Activated CD8-positive, alpha-beta memory T cell treated with anti-CD3 and anti-CD28 coated beads for 1 hour (primary cell): ENCODE data around the gene HEPACAM.

Source experiments
- DNase-seq, 2 donors: peaks; one replicate each; pipeline ENCODE4 v3.0.0-alpha.2; 2020; ENCODE audit warnings: low read depth in 1 of 2; ENCODE audit errors: extremely low read depth in 1 of 2

Gene HEPACAM

DNA sequence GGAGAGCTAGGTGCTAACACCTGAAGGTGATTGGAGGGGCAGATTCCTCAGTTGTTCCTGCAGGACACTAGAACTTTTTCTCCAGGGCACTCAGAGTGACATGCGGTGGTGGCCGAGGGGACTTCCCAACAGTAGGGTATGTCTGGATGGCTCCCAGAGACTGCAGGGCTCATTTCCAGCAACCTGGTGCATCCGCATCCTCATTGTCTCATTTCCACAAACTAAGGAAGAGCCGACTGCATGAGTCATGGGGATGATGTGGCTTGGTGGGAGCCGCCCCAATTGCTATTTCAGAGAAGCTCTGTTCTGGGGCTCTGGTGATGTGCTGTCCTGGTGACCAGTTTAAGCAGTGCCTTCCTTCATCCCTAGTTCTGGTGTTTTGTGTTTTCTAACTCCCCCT, 35.4 kb downstream of the HEPACAM start:
- no peak for DNase-seq

DNA sequence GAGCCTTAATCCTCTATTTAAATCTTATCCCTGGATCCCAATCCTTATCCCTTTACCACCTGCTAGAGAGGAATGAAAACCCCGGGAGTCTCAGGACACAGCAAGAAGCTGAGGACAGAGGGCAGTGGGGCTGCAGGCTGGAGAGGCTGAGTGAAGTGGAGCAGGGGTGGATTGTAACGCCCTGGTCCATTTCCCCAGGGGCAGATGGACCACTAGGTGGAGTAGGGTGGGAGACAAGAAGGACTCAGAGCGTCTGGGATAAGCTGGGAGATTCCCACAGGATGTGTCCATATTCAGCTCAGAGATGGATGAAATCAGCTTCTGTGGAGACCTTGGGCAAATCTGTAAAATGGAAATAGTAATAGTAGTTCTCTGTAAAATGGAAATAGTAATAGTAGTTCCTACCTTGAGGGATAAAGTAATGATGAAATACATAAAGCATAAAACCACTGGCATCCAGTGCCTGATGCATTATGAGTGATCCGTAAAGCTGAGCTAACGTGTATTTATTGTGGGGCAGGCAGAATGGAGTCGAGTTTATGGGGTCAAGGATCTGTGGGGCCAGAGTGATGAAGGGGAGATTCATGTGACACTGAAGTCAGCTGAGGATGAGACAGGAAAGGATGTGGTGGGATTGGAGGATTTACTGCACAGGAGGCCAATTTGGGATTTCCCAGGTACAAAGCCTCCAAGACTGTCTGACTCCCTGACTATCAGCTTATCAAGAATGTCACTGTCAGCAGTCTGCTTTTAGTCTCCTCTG, 36.3 kb downstream of the HEPACAM start:
- no peak for DNase-seq

- DNase-seq = no peak
Measured at GRCh38 chr11:124898711-124899110, 37.1 kb downstream of the HEPACAM start.

DNA sequence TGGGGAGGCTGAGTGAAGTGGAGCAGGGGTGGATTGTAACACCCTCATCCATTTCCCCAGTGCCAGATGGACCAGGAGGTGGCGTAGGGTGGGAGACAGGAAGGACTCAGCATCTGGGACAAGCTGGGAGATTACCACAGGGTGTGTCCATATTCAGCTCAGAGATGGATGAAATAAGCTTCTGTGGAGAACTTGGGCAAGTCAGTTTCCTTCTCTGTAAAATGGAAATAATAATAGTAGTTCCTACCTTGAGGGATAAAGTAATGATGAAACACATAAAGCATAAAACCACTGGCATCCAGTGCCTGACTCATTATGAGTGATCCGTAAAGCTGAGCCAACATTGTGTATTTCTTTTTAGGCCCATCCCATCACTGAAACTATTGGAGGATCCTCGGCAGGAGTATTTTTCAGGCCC, 37.6 kb downstream of the HEPACAM start:
- no peak for DNase-seq

GRCh38 chr11:124897674-124898262, 38.1 kb downstream of the HEPACAM start, which contains the start of gene ROBO4:
ROBO4 (minus strand) TSS chr11:124897865; CDS start chr11:124897795, 70 bp downstream.
- no peak for DNase-seq

DNA sequence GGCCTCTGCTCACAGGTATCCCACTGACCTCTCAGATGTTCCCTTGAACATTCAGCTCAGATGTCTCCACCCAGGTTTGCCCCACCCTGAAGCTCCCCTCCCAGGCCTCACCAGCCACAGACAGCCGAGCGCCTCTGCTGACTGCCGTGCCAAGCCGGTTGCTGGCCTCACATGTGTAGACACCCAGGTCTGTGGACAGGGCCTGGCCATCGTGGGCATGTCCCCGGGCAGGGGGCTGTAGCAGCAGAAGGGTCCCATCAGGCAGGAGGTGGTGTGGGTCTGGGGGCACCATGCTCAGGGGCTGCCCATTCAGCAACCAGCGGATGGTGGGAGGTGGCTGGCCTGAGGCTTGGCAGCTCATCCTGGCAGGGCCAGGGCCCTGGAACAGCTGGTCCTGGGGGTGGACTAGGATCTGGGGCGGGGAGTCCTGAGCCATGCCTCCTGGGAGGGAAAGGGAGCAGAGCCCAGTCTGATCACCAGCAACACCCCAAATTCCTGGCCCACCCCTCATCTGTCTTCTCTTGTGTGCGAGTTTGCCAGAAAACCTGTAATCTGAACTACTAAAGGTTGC, 38.9 kb downstream of the HEPACAM start:
- DNase-seq = no peak

DNA sequence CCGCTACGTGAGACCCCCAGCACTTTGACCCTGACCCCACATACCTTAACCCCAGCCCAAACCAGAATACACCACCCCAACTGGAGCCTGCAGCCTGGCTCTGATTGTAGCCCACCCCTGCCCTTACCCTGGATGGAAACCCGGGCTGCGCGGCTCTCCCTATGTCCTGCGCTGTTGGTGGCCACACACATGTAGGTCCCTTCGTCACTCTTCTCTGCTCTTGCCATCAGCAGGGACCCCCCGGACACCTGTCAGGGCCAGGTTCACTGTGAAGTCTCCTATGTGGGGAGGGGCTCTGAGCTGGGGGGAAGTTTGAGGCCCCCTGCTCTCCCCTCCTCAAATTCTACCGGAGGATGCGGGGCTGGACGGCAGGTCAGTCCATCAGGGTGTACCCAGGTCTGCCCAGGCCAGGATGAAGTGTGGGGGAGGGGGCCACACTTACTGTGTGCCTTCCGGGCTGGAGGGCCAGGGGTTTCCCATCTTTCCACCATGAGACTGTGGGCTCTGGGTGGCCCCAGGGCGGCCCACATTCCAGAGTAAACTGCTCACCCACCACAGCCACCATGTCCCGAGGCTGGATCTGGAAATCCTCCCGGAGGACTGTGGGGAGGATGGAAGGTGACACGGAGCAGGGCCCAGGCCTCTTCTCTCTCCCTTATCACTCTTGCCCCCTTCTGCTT, 39.6 kb downstream of the HEPACAM start:
- DNase-seq = no peak

DNA sequence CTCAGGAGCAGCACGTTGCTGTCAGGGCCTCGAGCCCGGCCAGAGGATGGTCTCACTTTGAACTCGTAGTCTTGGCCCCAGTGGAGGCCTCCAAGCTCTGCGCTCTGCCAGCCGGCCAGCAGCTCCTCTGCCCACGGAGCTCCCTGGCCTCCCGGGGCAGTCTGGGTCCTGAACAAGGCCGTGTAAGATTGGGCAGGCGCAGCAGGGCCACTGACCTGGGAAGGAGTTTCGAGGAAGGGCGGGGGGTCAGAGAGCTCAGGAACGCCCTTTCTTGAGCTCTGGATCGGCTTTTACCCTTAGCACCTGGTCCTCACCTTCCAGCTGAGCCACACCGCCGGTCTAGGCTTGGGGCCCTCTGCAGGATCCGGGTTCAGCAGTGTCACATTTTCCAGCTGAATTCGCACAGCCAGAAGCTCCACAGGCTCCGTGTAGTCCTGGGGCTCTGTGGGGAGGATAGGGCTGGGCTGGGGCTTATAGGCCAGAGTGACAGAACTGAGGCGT, 40.3 kb downstream of the HEPACAM start:
- DNase-seq = no peak

DNA sequence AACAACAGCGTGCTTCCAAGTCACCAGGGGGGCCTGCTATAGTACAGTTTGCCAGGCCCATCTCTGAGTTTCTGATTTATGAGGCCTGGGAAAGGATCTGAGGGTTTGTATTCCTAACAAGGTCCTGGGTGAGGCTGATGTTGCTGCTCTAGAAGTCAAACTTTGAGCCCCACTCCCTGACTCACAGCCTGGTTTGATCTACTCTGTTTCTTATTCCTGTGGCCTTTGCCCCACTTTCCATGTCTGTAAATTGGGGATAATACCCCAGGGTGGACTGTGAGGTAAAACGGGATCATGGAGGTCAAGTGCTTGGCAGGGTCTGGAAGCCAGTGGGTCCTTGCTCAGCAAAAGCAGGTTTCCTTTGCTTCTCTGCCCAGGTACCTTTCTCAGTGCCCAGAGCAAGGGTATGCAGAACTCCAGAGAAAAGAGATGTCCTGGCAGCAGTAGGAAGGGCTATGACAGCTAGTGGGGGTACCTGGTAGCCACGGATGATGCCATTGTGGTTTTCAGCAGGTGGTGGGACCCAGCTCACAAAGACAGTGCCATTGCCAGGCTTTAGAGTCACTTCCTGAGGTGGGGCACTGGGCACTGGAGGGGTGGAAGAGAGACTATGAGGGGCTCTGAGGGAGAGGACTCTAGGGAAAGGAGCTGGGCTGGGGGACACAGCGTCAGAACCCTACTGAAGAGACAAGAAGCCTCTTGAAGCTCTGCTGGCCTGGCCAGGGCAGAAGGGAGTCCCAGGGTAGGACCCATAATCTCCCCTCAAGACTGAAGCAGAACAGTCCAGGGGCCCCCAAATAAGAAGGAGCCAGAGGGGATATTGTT, 41.0 kb downstream of the HEPACAM start:
- no peak for DNase-seq

DNA sequence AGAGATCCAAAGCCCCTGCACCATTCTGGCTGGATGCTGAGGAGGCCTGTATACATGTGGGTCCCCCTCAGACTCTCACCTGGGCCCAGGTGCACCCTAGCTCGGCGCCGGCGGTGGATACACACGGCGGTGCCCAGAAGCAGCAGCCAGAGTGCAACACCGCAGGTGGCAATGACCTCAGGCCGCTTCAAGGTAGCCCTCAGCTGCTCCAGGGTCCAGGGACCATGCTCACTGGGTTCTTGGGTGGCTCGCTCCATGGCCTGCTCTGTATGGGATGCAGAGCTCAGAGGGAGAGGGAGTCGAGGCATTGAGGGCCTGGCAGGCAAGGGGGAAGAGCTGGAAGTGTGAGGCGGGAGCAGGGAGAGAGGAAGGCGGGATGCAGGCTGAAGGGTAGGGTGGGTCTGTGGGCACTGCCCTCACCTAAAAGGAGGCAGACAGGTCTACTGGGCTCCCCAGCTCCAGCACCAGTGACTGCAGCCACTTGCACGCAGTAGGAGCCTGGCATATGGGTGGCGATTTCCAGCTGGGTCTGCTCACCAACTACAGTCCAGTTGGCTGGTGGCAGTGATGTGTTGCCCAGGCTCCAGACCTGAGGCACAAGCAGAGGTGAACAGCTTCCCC, 42.0 kb downstream of the HEPACAM start:
- DNase-seq = no peak

GRCh38 chr11:124892750-124893454, 42.9 kb downstream of the HEPACAM start:
- no peak for DNase-seq

- no peak for DNase-seq
Measured at GRCh38 chr11:124892146-124892545, 43.7 kb downstream of the HEPACAM start.

- no peak for DNase-seq
Measured at GRCh38 chr11:124891373-124891861, 44.4 kb downstream of the HEPACAM start.

DNA sequence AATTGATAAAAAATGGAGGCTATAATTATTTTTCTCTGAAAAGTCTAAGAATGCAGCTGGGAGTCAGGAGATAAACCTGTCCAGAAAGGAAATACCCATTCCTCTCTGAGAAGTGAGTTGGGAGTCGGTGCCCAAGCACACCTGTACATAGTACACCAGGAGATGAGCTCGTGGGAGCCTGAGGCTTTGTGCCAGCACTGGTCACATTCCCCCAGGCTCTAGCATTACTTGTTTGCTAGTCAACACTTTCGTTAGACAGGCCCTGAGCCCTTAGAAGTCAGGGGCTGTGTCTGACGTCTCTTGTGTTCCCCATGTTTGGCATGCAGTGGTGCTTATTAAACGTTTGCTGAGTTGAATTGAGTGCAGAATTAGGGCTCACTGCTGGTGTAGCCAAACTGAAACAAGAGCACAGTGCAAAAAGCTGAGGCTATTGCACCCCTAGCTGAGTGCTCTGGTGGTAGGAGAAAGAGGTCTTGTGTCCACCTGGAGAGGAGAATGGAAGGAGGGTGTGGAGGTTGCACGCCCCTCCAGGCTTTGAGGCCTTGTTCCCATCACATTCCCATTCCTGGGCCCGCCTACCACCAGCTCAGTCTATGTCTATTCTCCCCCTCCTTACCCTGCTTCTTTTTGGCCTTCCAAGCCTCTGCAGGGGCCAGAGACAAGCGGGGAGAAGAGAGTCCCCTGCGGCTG, 45.0 kb downstream of the HEPACAM start:
- no peak for DNase-seq

GRCh38 chr11:124890151-124890550, 45.7 kb downstream of the HEPACAM start:
- DNase-seq = no peak

DNA sequence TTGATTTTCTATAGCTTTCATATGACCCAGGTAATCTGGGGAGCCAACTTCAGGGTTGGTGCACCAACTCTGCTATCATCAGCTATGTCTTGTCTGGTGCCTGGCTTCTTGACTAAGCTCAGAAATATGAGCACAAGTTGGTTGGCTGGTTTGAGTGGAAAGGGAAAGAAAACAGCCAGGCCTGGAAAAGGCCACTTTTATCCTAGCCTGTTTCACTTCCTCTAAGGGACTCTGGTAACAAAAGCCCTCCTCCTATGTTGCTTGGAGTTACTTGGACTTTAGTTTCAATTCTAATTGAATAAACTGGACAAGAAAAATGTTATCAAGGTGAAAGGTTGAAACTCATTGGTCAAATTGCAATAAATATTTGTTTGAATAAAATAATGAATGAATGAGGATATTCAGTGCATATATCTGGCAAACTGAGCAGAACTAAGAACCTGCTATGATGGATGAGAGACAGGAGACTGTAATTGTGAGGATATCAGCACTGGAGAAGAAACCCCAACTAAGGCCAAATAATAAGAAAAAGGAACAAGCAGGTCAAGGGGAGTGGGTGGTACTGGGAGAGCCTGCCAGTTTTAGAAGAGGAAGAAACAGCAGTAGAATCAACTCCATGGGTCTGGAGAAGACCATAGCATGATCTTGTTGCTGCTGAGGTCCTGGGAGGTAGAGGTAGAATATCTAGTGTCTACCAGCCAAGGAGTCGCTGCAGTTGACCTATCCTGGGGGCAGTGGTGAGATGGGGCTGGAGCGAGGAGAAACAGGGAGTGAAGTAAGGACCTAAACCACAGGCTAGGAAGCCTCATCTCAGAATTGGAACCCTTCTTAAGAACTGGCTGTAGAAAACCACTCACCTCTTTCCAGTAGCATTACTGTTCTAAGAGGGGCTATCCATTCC, 46.4 kb downstream of the HEPACAM start:
- no peak for DNase-seq

DNA sequence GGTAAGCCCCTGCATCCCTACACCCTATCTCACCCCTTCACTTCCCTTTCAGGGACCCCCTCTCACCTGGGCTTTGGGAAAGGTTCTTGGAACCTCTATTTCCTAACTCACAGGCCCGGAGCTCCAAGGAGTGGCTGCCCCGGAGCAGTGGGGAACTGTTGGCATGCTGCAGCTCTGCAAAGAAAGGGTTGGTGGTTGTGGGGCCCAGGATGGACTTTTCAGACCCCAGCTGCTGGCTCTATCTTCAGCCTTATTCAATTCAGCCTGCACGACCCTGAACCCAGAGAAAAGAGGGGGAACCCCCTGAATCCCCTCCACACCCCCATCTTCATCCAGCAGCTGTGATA, 48.2 kb downstream of the HEPACAM start:
- DNase-seq = no peak
